ENCODE data around the gene PDE4D. TPM values are rescaled to one million over a fixed set of nuclear protein-coding genes. Genes with fewer than 3 reads are reported as not detected.

PDE4D gene
- total RNA-seq, 1 experiment from 2014 or later = 3.3 TPM

DNA sequence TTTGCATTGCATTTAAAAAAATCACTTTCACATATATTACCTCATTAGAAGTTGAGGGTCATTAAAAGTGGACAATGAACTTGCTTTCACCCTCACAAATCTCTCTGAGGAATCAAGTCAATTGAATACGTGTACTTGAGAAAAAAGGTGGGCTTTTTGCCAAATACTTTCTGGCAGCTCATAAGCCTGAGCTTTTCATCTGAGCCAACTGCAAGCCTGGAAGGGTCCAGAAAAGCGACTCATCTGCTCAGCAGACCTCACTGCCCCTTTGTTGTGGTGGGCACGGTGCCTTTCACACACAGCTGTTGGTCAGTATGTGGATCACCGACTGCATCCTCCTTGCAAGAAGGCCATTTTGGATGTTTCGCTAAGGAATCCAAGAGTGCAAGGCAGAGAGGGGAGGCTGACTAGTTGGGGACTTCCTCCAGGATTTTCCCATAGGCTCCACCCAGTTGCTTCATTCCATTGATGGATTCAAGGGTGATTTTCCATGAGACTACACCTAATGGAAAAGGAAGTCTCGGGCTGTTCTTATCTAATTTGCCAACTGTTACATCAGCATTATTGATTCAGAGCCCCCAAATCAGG lies 564.7 kb downstream of the PDE4D start (continued):
- TF ChIP-seq, protein P1, sequence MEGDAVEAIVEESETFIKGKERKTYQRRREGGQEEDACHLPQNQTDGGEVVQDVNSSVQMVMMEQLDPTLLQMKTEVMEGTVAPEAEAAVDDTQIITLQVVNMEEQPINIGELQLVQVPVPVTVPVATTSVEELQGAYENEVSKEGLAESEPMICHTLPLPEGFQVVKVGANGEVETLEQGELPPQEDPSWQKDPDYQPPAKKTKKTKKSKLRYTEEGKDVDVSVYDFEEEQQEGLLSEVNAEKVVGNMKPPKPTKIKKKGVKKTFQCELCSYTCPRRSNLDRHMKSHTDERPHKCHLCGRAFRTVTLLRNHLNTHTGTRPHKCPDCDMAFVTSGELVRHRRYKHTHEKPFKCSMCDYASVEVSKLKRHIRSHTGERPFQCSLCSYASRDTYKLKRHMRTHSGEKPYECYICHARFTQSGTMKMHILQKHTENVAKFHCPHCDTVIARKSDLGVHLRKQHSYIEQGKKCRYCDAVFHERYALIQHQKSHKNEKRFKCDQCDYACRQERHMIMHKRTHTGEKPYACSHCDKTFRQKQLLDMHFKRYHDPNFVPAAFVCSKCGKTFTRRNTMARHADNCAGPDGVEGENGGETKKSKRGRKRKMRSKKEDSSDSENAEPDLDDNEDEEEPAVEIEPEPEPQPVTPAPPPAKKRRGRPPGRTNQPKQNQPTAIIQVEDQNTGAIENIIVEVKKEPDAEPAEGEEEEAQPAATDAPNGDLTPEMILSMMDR (IDR thresholded peaks at IDR 0.05) = no peak
- TF ChIP-seq PRRX2 (CRISPR knock-in tag; IDR thresholded peaks at IDR 0.05) (no peak), CREM (CRISPR knock-in tag; IDR thresholded peaks at IDR 0.05) (no peak)
- TF ChIP-seq, protein P2, sequence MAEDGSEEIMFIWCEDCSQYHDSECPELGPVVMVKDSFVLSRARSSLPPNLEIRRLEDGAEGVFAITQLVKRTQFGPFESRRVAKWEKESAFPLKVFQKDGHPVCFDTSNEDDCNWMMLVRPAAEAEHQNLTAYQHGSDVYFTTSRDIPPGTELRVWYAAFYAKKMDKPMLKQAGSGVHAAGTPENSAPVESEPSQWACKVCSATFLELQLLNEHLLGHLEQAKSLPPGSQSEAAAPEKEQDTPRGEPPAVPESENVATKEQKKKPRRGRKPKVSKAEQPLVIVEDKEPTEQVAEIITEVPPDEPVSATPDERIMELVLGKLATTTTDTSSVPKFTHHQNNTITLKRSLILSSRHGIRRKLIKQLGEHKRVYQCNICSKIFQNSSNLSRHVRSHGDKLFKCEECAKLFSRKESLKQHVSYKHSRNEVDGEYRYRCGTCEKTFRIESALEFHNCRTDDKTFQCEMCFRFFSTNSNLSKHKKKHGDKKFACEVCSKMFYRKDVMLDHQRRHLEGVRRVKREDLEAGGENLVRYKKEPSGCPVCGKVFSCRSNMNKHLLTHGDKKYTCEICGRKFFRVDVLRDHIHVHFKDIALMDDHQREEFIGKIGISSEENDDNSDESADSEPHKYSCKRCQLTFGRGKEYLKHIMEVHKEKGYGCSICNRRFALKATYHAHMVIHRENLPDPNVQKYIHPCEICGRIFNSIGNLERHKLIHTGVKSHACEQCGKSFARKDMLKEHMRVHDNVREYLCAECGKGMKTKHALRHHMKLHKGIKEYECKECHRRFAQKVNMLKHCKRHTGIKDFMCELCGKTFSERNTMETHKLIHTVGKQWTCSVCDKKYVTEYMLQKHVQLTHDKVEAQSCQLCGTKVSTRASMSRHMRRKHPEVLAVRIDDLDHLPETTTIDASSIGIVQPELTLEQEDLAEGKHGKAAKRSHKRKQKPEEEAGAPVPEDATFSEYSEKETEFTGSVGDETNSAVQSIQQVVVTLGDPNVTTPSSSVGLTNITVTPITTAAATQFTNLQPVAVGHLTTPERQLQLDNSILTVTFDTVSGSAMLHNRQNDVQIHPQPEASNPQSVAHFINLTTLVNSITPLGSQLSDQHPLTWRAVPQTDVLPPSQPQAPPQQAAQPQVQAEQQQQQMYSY (CRISPR knock-in tag; IDR thresholded peaks at IDR 0.05) = no peak
- TF ChIP-seq, protein P3, sequence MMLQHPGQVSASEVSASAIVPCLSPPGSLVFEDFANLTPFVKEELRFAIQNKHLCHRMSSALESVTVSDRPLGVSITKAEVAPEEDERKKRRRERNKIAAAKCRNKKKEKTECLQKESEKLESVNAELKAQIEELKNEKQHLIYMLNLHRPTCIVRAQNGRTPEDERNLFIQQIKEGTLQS (CRISPR knock-in tag; conservative IDR thresholded peaks at IDR 0.05) = no peak
- TF ChIP-seq, protein P4, sequence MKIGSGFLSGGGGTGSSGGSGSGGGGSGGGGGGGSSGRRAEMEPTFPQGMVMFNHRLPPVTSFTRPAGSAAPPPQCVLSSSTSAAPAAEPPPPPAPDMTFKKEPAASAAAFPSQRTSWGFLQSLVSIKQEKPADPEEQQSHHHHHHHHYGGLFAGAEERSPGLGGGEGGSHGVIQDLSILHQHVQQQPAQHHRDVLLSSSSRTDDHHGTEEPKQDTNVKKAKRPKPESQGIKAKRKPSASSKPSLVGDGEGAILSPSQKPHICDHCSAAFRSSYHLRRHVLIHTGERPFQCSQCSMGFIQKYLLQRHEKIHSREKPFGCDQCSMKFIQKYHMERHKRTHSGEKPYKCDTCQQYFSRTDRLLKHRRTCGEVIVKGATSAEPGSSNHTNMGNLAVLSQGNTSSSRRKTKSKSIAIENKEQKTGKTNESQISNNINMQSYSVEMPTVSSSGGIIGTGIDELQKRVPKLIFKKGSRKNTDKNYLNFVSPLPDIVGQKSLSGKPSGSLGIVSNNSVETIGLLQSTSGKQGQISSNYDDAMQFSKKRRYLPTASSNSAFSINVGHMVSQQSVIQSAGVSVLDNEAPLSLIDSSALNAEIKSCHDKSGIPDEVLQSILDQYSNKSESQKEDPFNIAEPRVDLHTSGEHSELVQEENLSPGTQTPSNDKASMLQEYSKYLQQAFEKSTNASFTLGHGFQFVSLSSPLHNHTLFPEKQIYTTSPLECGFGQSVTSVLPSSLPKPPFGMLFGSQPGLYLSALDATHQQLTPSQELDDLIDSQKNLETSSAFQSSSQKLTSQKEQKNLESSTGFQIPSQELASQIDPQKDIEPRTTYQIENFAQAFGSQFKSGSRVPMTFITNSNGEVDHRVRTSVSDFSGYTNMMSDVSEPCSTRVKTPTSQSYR (CRISPR knock-in tag; IDR thresholded peaks at IDR 0.05) = no peak

DNA sequence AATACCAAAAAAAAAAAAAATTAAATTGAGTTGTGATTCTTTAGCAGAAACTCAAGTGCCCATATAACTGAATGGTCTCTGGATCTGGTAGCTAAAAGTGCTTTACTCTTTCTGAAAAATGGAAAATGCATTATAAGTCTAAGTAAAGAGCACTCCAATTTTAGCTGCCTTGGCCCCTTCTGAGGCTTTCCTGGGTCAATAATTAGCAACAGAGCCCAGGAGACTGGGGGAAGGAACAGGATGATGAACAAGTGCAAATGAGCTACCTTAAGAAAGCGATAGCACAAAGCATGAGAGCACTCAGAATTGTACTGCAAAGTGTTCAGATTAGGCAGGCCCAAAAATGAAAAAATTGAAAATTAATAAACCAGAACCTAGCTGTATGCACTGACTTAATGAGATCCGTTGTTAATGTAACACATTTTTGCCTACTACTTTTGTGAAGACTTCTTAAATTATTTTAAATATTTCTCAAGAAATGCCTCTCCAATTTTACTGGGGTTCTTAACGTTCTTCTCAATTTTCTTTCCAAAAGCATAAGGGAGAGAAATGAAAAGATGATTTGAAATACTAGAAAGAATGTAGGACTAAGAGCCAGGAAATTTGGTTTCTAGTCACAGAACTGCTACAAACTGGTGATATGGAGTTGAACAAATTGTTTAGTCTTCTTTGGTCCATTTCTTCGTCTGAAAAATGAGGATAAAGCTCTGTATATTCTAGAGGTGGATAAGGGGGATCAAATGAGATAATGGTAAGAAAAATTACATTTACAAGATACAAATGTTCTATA lies 566.1 kb downstream of the PDE4D start:
- TF ChIP-seq, protein P5, sequence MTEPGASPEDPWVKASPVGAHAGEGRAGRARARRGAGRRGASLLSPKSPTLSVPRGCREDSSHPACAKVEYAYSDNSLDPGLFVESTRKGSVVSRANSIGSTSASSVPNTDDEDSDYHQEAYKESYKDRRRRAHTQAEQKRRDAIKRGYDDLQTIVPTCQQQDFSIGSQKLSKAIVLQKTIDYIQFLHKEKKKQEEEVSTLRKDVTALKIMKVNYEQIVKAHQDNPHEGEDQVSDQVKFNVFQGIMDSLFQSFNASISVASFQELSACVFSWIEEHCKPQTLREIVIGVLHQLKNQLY (CRISPR knock-in tag; IDR thresholded peaks at IDR 0.05) = no peak
- TF ChIP-seq, protein P3 (CRISPR knock-in tag; conservative IDR thresholded peaks at IDR 0.05) = no peak
- TF ChIP-seq PRRX2 (CRISPR knock-in tag; IDR thresholded peaks at IDR 0.05) (no peak), JAZF1 (CRISPR knock-in tag; IDR thresholded peaks at IDR 0.05) (no peak), ZNF232 (CRISPR knock-in tag; IDR thresholded peaks at IDR 0.05) (no peak), ZNF263 (CRISPR knock-in tag; IDR thresholded peaks at IDR 0.05; ENCODE audit: low read depth) (no peak), NR3C1 (CRISPR knock-in tag; conservative IDR thresholded peaks at IDR 0.05; ENCODE audit: low read depth) (no peak), ATF1 (CRISPR knock-in tag; IDR thresholded peaks at IDR 0.05) (no peak), GABPB1 (CRISPR knock-in tag; IDR thresholded peaks at IDR 0.05) (no peak), TP53 (CRISPR knock-in tag; IDR thresholded peaks at IDR 0.05) (no peak), ELF4 (CRISPR knock-in tag; IDR thresholded peaks at IDR 0.05; ENCODE audit: low read depth) (no peak)
- TF ChIP-seq, protein P6, sequence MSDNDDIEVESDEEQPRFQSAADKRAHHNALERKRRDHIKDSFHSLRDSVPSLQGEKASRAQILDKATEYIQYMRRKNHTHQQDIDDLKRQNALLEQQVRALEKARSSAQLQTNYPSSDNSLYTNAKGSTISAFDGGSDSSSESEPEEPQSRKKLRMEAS (CRISPR knock-in tag; IDR thresholded peaks at IDR 0.05) = no peak
- TF ChIP-seq, protein P4 (CRISPR knock-in tag; IDR thresholded peaks at IDR 0.05) = no peak
- TF ChIP-seq, protein P7, sequence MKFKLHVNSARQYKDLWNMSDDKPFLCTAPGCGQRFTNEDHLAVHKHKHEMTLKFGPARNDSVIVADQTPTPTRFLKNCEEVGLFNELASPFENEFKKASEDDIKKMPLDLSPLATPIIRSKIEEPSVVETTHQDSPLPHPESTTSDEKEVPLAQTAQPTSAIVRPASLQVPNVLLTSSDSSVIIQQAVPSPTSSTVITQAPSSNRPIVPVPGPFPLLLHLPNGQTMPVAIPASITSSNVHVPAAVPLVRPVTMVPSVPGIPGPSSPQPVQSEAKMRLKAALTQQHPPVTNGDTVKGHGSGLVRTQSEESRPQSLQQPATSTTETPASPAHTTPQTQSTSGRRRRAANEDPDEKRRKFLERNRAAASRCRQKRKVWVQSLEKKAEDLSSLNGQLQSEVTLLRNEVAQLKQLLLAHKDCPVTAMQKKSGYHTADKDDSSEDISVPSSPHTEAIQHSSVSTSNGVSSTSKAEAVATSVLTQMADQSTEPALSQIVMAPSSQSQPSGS (CRISPR knock-in tag; IDR thresholded peaks at IDR 0.05; ENCODE audit: borderline replicate concordance, low read depth) = no peak
- Mint-ChIP-seq H3K9me3 (no peaks in the 10 kb centered on the region), H3K4me1 (no peaks in the 10 kb centered on the region), H3K27me3 (ENCODE audit: low read depth) (no peaks in the 10 kb centered on the region), H3K27ac (no peak overlapping the region), H3K36me3 (no peaks in the 10 kb centered on the region), H3K4me3 (no peak overlapping the region)
- DNase-seq (ENCODE audit: low spot score) = no peak
- CTCF ChIA-PET = interaction anchor here (1.3 kb wide), 1 partner anchor 40 kb away, joined by 4 read pairs; no protein-coding TSS in a partner anchor
- ATAC-seq = no peak
- POLR2A ChIA-PET = interaction anchor here (0.6 kb wide), 2 partner anchors 30 to 561 kb away, joined by 3 to 5 read pairs; no protein-coding TSS in a partner anchor
